Caco-2 (cell line): ENCODE measurements around the gene ELF4. TPM values are rescaled to one million over a fixed set of nuclear protein-coding genes. Genes with fewer than 3 reads are reported as not detected.
A peak's percentile ranks its signal among the peaks of the same experiment; 100 is the strongest.
"Not testable (repeated sequence)": the region's sequence is repeated elsewhere in the genome, so short reads cannot be mapped to it uniquely, and the experiment has no call there.

Experiments used
- BruUV-seq: library from RNA; stranded (reverse); fragments of 400-500 nt; replicated peaks from 2 replicates; lab custom pipeline; 2021; lab: Mats Ljungman, UMichigan
- CTCF ChIA-PET: fragments of 300-600 bp; sonication (Branson Sonifier 250); formaldehyde crosslinking; loops from one replicate; lab custom pipeline; 2022; ENCODE audit warnings: antibody characterized with exemption; lab: Charles Lee
- POLR2A ChIA-PET: fragments of 300-600 bp; sonication (Branson Sonifier 250); formaldehyde crosslinking; loops from one replicate; lab custom pipeline; 2022; ENCODE audit warnings: antibody characterized with exemption; lab: Charles Lee
- DNase-seq, 2 experiments: peaks; one replicate each; pipeline versions ENCODE4 v3.0.0 to v3.0.0-alpha.2; 2020 to 2022
- H3K27me3 ChIP-seq: replicated peaks from 2 replicates; pipeline ENCODE4 v1.6.0; 2011; ENCODE audit warnings: low read length; ENCODE audit not compliant: control insufficient read depth, insufficient read depth
- H3K36me3 ChIP-seq: 2 replicates; pipeline ENCODE4 v1.5.1; 2011; ENCODE audit warnings: low read length; ENCODE audit not compliant: control insufficient read depth, insufficient read depth
- H3K4me1 ChIP-seq: fragments of 250-450 bp; sonication (Bioruptor Pico); 2 replicates; pipeline ENCODE4 v1.5.1; 2020; ENCODE audit warnings: mild to moderate bottlenecking
- H3K4me3 ChIP-seq: 2 replicates; pipeline ENCODE4 v1.5.1; 2011; ENCODE audit warnings: low read depth, mild to moderate bottlenecking, control low read depth, low read length
- H3K9me3 ChIP-seq: fragments of 250-450 bp; sonication (Bioruptor Pico); 2 replicates; pipeline ENCODE4 v1.5.1; 2020; ENCODE audit warnings: mild to moderate bottlenecking, moderate library complexity
- H3K27ac Mint-ChIP-seq: one replicate; pipeline ENCODE4 v1.8.0; 2022; ENCODE audit warnings: mixed read lengths; ENCODE audit not compliant: unreplicated experiment
- H3K27me3 Mint-ChIP-seq: one replicate; pipeline ENCODE4 v1.8.0; 2022; ENCODE audit warnings: mixed read lengths; ENCODE audit not compliant: insufficient read depth, unreplicated experiment
- H3K36me3 Mint-ChIP-seq: one replicate; pipeline ENCODE4 v1.8.0; 2022; ENCODE audit warnings: mild to moderate bottlenecking, mixed read lengths; ENCODE audit not compliant: insufficient read depth, unreplicated experiment
- H3K4me1 Mint-ChIP-seq: one replicate; pipeline ENCODE4 v1.8.0; 2022; ENCODE audit warnings: low read depth, mixed read lengths; ENCODE audit not compliant: unreplicated experiment
- H3K4me3 Mint-ChIP-seq: one replicate; pipeline ENCODE4 v1.8.0; 2022; ENCODE audit warnings: mild to moderate bottlenecking, moderate library complexity, mixed read lengths; ENCODE audit not compliant: unreplicated experiment
- H3K9me3 Mint-ChIP-seq: one replicate; pipeline ENCODE4 v1.8.0; 2022; ENCODE audit warnings: mixed read lengths; ENCODE audit not compliant: unreplicated experiment
- intact Hi-C: fragments of 100-400 bp; cut with micrococcal nuclease; formaldehyde crosslinking; loops from one replicate; pipeline ENCODE4 v1.10.0; 2022; ENCODE audit not compliant: unreplicated experiment
- total RNA-seq: library from RNA; stranded (reverse); gene quantifications from 2 replicates; pipeline ENCODE4 v1.2.3, GENCODE V29; 2022
- TF ChIP-seq, protein P1 (sequence below), 2 experiments: fragments of 200-600 bp in 1 of 2; IDR thresholded peaks; 1 replicate in 1 of 2; 2 replicates in 1 of 2; pipeline versions ENCODE4 v1.5.1 to v1.8.0; 2011 to 2022; ENCODE audit warnings: antibody characterized with exemption in 1 of 2, control low read depth in 1 of 2, inconsistent platforms in 1 of 2, low read depth in 1 of 2, low read length in 1 of 2, mild to moderate bottlenecking in 1 of 2, moderate library complexity in 1 of 2; ENCODE audit not compliant: insufficient read depth in 1 of 2, severe bottlenecking in 1 of 2, unreplicated experiment in 1 of 2

ELF4 gene
- total RNA-seq, 1 experiment from 2014 or later, result 25.3 TPM

DNA sequence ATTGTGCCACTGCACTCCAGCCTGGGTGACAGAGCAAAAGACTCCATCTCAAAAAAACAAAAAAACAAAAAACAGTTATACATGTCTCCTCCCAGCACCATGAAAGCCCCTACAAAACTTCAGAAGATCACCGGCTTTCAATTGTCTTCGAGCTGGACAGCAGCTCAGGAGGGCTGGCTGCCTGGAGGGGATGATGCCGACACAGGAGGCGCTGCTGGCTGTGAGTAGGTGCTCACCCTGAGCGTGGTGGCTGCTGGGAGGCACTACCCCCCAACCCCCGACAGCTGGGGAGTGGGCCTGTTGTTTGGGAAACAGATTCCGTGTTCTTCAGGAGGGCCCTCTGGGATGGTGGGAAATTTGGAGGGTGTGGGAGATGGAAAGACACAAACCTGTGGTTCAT lies 6.9 kb upstream of the ELF4 start:
- no peaks in the 10 kb centered on the region for H3K9me3 Mint-ChIP-seq
- no TSS peak for BruUV-seq
- TF ChIP-seq, protein P1, sequence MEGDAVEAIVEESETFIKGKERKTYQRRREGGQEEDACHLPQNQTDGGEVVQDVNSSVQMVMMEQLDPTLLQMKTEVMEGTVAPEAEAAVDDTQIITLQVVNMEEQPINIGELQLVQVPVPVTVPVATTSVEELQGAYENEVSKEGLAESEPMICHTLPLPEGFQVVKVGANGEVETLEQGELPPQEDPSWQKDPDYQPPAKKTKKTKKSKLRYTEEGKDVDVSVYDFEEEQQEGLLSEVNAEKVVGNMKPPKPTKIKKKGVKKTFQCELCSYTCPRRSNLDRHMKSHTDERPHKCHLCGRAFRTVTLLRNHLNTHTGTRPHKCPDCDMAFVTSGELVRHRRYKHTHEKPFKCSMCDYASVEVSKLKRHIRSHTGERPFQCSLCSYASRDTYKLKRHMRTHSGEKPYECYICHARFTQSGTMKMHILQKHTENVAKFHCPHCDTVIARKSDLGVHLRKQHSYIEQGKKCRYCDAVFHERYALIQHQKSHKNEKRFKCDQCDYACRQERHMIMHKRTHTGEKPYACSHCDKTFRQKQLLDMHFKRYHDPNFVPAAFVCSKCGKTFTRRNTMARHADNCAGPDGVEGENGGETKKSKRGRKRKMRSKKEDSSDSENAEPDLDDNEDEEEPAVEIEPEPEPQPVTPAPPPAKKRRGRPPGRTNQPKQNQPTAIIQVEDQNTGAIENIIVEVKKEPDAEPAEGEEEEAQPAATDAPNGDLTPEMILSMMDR (IDR thresholded peaks at IDR 0.05; ENCODE audit: insufficient read depth in 1 of 2, low read depth in 1 of 2, low read length in 1 of 2, severe bottlenecking in 1 of 2, unreplicated experiment in 1 of 2), result no peak
- DNase-seq, result no peak
- H3K27ac Mint-ChIP-seq, result peak overlapping the region; percentile 37
- H3K36me3 Mint-ChIP-seq, result no peaks in the 10 kb centered on the region
- no peaks in the 10 kb centered on the region for H3K4me1 Mint-ChIP-seq
- ChIA-PET POLR2A (no interaction called here), CTCF (no interaction called here)
- H3K4me3 Mint-ChIP-seq, result no peak overlapping the region
- intact Hi-C loops, result no loop called here
- H3K27me3 Mint-ChIP-seq, result no peaks in the 10 kb centered on the region
- H3K36me3 ChIP-seq, result no peaks in the 10 kb centered on the region
- H3K9me3 ChIP-seq, result no peaks in the 10 kb centered on the region
- H3K4me3 ChIP-seq, result no peak overlapping the region
- no peaks in the 10 kb centered on the region for H3K27me3 ChIP-seq
- no peaks in the 10 kb centered on the region for H3K4me1 ChIP-seq

- H3K27me3 ChIP-seq, H3K27me3 Mint-ChIP-seq, H3K4me3 Mint-ChIP-seq, H3K4me3 ChIP-seq, H3K9me3 ChIP-seq, intact Hi-C loops, H3K27ac Mint-ChIP-seq, DNase-seq, BruUV-seq, H3K4me1 Mint-ChIP-seq, H3K36me3 ChIP-seq, H3K36me3 Mint-ChIP-seq, H3K4me1 ChIP-seq, H3K9me3 Mint-ChIP-seq, POLR2A ChIA-PET: not testable (repeated sequence)
- CTCF ChIA-PET, result interaction anchor here (0.7 kb wide), 1 partner anchor 32 kb away, joined by 6 read pairs; no protein-coding TSS in a partner anchor
Observed at GRCh38 chrX:130115119-130115885, 5.0 kb upstream of the ELF4 start.

GRCh38 chrX:130114141-130114588 lies 3.9 kb upstream of the ELF4 start:
- Mint-ChIP-seq H3K4me1 (no peaks in the 10 kb centered on the region), H3K4me3 (no peak overlapping the region), H3K27me3 (no peaks in the 10 kb centered on the region), H3K9me3 (no peaks in the 10 kb centered on the region), H3K27ac (no peak overlapping the region), H3K36me3 (no peaks in the 10 kb centered on the region)
- intact Hi-C loops, result no loop called here
- H3K36me3 ChIP-seq, result no peaks in the 10 kb centered on the region
- no peaks in the 10 kb centered on the region for H3K27me3 ChIP-seq
- no peaks in the 10 kb centered on the region for H3K4me1 ChIP-seq
- TF ChIP-seq, protein P1 (IDR thresholded peaks at IDR 0.05; ENCODE audit: insufficient read depth in 1 of 2, low read depth in 1 of 2, low read length in 1 of 2, severe bottlenecking in 1 of 2, unreplicated experiment in 1 of 2), result no peak
- POLR2A ChIA-PET, result no interaction called here
- no peak for DNase-seq
- BruUV-seq, result no TSS peak
- no peak overlapping the region for H3K4me3 ChIP-seq
- H3K9me3 ChIP-seq, result no peaks in the 10 kb centered on the region
- CTCF ChIA-PET, result no interaction called here
